H54 (cell line): ENCODE data around the gene SPTY2D1.
"Not testable (repeated sequence)": the region's sequence is repeated elsewhere in the genome, so short reads cannot be mapped to it uniquely, and the experiment has no call there.

Source experiments
- DNase-seq: peaks from one replicate; pipeline ENCODE4 v3.0.0; 2011; ENCODE audit warnings: low spot score, mixed read lengths; ENCODE audit not compliant: insufficient read length
- FAIRE-seq: peaks from 3 replicates; lab custom pipeline; 2011; peaks lifted over from hg19 to GRCh38; lab: Jason Lieb, UNC
- POLR2A ChIP-seq: IDR thresholded peaks from 2 replicates; pipeline ENCODE4 v1.6.1; 2011; ENCODE audit warnings: low read depth, mild to moderate bottlenecking, low read length

Gene SPTY2D1

GRCh38 chr11:18634140-18635032 lies at the start of gene SPTY2D1:
Gene SPTY2D1, minus strand, starts transcription at chr11:18634342. Its CDS starts 85 bp downstream, at chr11:18634257.
- FAIRE-seq (peak; percentile 75), DNase-seq (peak; percentile 92)
- TF ChIP-seq POLR2A: peak; percentile 79

GRCh38 chr11:18682466-18682865 lies 48.3 kb upstream of the SPTY2D1 start:
- no peak for FAIRE-seq
- no peak for TF ChIP-seq POLR2A
- no peak for DNase-seq

- DNase-seq, FAIRE-seq: not testable (repeated sequence)
Observed at GRCh38 chr11:18681949-18682348, 47.8 kb upstream of the SPTY2D1 start.

- DNase-seq (no peak), FAIRE-seq (no peak)
Observed at GRCh38 chr11:18677560-18677959, 43.4 kb upstream of the SPTY2D1 start.

GRCh38 chr11:18676803-18677202 lies 42.7 kb upstream of the SPTY2D1 start:
- TF ChIP-seq POLR2A: no peak

More at GRCh38 chr11:18677560-18677959, 43.4 kb upstream of the SPTY2D1 start:
- no peak for TF ChIP-seq POLR2A

GRCh38 chr11:18672209-18672608 lies 38.1 kb upstream of the SPTY2D1 start:
- not testable (repeated sequence) for FAIRE-seq
- DNase-seq: peak; percentile 24

More at GRCh38 chr11:18676803-18677202, 42.7 kb upstream of the SPTY2D1 start:
- FAIRE-seq: no peak
- DNase-seq: no peak

GRCh38 chr11:18671246-18671645 lies 37.1 kb upstream of the SPTY2D1 start:
- TF ChIP-seq POLR2A: no peak
- DNase-seq (no peak), FAIRE-seq (no peak)

GRCh38 chr11:18669711-18670110 lies 35.6 kb upstream of the SPTY2D1 start:
- DNase-seq (no peak), FAIRE-seq (no peak)
- no peak for TF ChIP-seq POLR2A

GRCh38 chr11:18669219-18669596 lies 35.1 kb upstream of the SPTY2D1 start:
- FAIRE-seq (no peak), DNase-seq (no peak)
- no peak for TF ChIP-seq POLR2A

GRCh38 chr11:18668131-18668530 lies 34.0 kb upstream of the SPTY2D1 start:
- no peak for TF ChIP-seq POLR2A
- DNase-seq: peak; percentile 14

GRCh38 chr11:18665353-18665872 lies 31.3 kb upstream of the SPTY2D1 start:
- DNase-seq, FAIRE-seq: not testable (repeated sequence)

More at GRCh38 chr11:18668131-18668530, 34.0 kb upstream of the SPTY2D1 start:
- FAIRE-seq: no peak

- no peak for DNase-seq
- no peak for FAIRE-seq
- no peak for TF ChIP-seq POLR2A
Observed at GRCh38 chr11:18657673-18658072, 23.5 kb upstream of the SPTY2D1 start.

- FAIRE-seq (no peak), DNase-seq (peak; percentile 26)
Observed at GRCh38 chr11:18650859-18651557, 16.9 kb upstream of the SPTY2D1 start.

GRCh38 chr11:18650353-18650752 lies 16.2 kb upstream of the SPTY2D1 start:
- no peak for DNase-seq
- no peak for TF ChIP-seq POLR2A
- no peak for FAIRE-seq

More at GRCh38 chr11:18650859-18651557, 16.9 kb upstream of the SPTY2D1 start:
- no peak for TF ChIP-seq POLR2A

GRCh38 chr11:18643034-18643433 lies 8.9 kb upstream of the SPTY2D1 start:
- not testable (repeated sequence) for FAIRE-seq

More at GRCh38 chr11:18643034-18643433, 8.9 kb upstream of the SPTY2D1 start:
- DNase-seq: not testable (repeated sequence)
